ENCODE data around the gene NDST3.

NDST3 gene

DNA sequence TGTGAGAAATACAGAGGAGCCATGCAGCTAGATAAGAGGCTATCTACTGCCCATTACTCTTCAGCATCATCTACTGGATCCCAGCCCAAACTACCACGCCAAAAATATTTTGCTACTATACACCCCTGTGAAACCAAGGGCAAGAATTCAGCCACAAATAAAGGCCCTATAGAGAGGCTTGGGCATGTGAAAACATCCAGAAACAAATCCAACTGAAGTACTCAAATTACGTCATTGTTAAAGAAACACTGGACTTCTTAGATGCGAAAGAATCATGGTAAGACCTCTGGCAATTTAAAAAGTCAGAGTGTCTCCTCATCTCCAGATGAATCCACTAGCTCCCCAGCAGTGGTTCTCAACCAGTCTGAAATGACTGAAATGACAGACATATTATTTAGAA is 12.8 kb downstream of the NDST3 start:
- Histone ChIP-seq H3K27me3 (ENCODE audit: insufficient read depth, low read length, poor library complexity) (no peaks in the 10 kb centered on the region), H3K9me3 (ENCODE audit: insufficient read depth, low read length, severe bottlenecking) (peaks cover 62% of the 10 kb centered on the region), H4K20me1 (ENCODE audit: insufficient read depth, low read length) (no peaks in the 10 kb centered on the region; the same call in 1 of the 2 replicates), H3K27ac (ENCODE audit: low read length) (no peak overlapping the region), H3K4me3 (ENCODE audit: low read depth in 1 of 2, low read length in 2 of 2) (no peak overlapping the region), H2AFZ (ENCODE audit: low read depth, low read length) (no peak overlapping the region), H3K4me2 (ENCODE audit: insufficient read depth, low read length) (no peak overlapping the region), H3K36me3 (ENCODE audit: insufficient read depth, low read length) (peaks cover 58% of the 10 kb centered on the region), H3K79me2 (ENCODE audit: insufficient read depth, low read length) (peaks cover 85% of the 10 kb centered on the region), H3K4me1 (ENCODE audit: insufficient read depth, low read length) (0 out of 2 replicates have a peak, but pooled peaks cover 3% of the 10 kb centered on the region), H3K9ac (ENCODE audit: low read depth, low read length) (no peak overlapping the region)
- DNase-seq (no peak), ATAC-seq (ENCODE audit: insufficient read depth, low read depth) (no peak)
- TF ChIP-seq EZH2 (IDR thresholded peaks at IDR 0.05; ENCODE audit: borderline replicate concordance, low read depth, low read length, severe bottlenecking) = no peak
- TF ChIP-seq, protein P1, sequence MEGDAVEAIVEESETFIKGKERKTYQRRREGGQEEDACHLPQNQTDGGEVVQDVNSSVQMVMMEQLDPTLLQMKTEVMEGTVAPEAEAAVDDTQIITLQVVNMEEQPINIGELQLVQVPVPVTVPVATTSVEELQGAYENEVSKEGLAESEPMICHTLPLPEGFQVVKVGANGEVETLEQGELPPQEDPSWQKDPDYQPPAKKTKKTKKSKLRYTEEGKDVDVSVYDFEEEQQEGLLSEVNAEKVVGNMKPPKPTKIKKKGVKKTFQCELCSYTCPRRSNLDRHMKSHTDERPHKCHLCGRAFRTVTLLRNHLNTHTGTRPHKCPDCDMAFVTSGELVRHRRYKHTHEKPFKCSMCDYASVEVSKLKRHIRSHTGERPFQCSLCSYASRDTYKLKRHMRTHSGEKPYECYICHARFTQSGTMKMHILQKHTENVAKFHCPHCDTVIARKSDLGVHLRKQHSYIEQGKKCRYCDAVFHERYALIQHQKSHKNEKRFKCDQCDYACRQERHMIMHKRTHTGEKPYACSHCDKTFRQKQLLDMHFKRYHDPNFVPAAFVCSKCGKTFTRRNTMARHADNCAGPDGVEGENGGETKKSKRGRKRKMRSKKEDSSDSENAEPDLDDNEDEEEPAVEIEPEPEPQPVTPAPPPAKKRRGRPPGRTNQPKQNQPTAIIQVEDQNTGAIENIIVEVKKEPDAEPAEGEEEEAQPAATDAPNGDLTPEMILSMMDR (IDR thresholded peaks at IDR 0.05; ENCODE audit: borderline replicate concordance, extremely low read depth, low read length, poor library complexity, severe bottlenecking) = no peak

DNA sequence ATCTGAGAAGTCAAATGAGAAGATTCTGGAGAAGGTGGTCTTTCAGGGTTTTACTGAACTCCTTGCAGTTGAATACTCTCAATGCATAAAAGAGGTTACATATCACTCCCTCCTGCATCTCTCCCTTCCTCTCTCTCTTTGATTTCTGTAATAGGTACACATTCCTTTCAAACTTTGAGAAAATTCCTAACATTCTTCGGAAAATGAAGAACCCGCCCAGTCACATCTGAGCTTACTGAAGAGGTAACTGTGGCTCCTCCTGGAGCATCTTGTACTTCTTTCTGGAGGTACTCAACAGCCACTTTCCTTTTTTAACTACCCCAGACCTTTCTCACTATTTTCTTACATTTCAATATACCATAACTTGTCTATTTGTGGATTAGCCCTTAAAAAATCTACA is 24.7 kb downstream of the NDST3 start:
- Histone ChIP-seq H4K20me1 (ENCODE audit: insufficient read depth, low read length) (no peaks in the 10 kb centered on the region; the same call in 1 of the 2 replicates), H3K27me3 (ENCODE audit: insufficient read depth, low read length, poor library complexity) (no peaks in the 10 kb centered on the region), H3K4me1 (ENCODE audit: insufficient read depth, low read length) (peaks cover 13% of the 10 kb centered on the region), H2AFZ (ENCODE audit: low read depth, low read length) (no peak overlapping the region), H3K9me3 (ENCODE audit: insufficient read depth, low read length, severe bottlenecking) (peaks cover under 1% of the 10 kb centered on the region), H3K9ac (ENCODE audit: low read depth, low read length) (no peak overlapping the region), H3K36me3 (ENCODE audit: insufficient read depth, low read length) (peaks cover 61% of the 10 kb centered on the region), H3K4me2 (ENCODE audit: insufficient read depth, low read length) (no peak overlapping the region), H3K27ac (ENCODE audit: low read length) (no peak overlapping the region), H3K4me3 (ENCODE audit: low read depth in 1 of 2, low read length in 2 of 2) (no peak overlapping the region), H3K79me2 (ENCODE audit: insufficient read depth, low read length) (peaks cover 86% of the 10 kb centered on the region)
- ATAC-seq (ENCODE audit: insufficient read depth, low read depth) (no peak), DNase-seq (no peak)
- TF ChIP-seq, protein P1 (IDR thresholded peaks at IDR 0.05; ENCODE audit: borderline replicate concordance, extremely low read depth, low read length, poor library complexity, severe bottlenecking) = no peak
- TF ChIP-seq EZH2 (IDR thresholded peaks at IDR 0.05; ENCODE audit: borderline replicate concordance, low read depth, low read length, severe bottlenecking) = no peak

DNA sequence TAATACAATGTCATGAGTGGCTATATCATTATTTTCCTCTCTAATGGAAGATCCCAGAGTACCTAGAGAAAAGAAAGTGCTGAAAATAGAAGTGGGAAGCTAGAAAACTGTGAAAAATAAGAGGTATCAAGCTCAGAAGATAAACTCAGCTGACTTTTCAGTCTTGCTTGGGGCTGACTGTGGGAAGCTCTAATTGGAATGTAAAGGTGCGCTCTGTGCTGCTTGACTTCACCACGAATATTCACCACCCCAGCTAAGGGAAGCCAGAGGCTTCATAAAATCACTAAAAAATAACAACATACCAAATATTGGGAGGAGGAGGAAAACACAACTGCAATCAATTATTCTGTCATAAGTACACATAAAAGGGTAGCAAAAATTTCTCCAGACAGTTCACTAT is 25.1 kb downstream of the NDST3 start:
- no peak for DNase-seq
- Histone ChIP-seq H3K4me1 (ENCODE audit: insufficient read depth, low read length) (peaks cover 13% of the 10 kb centered on the region), H2AFZ (ENCODE audit: low read depth, low read length) (no peak overlapping the region), H3K9ac (ENCODE audit: low read depth, low read length) (no peak overlapping the region), H3K4me2 (ENCODE audit: insufficient read depth, low read length) (no peak overlapping the region), H3K79me2 (ENCODE audit: insufficient read depth, low read length) (peaks cover 84% of the 10 kb centered on the region), H3K36me3 (ENCODE audit: insufficient read depth, low read length) (peaks cover 59% of the 10 kb centered on the region), H4K20me1 (ENCODE audit: insufficient read depth, low read length) (no peaks in the 10 kb centered on the region; the same call in 1 of the 2 replicates), H3K27ac (ENCODE audit: low read length) (no peak overlapping the region), H3K4me3 (ENCODE audit: low read depth in 1 of 2, low read length in 2 of 2) (no peak overlapping the region), H3K27me3 (ENCODE audit: insufficient read depth, low read length, poor library complexity) (no peaks in the 10 kb centered on the region), H3K9me3 (ENCODE audit: insufficient read depth, low read length, severe bottlenecking) (no peaks in the 10 kb centered on the region)
- ATAC-seq (ENCODE audit: insufficient read depth, low read depth) = 0 out of 3 replicates have a peak, but pooled peaks have one; percentile 43
- no peak for TF ChIP-seq EZH2 (IDR thresholded peaks at IDR 0.05; ENCODE audit: borderline replicate concordance, low read depth, low read length, severe bottlenecking)
- TF ChIP-seq, protein P1 (IDR thresholded peaks at IDR 0.05; ENCODE audit: borderline replicate concordance, extremely low read depth, low read length, poor library complexity, severe bottlenecking) = no peak

All from DND-41 (cell line).